ENCODE measurements around the gene TOX3. TPM values are rescaled to one million over a fixed set of nuclear protein-coding genes. Genes with fewer than 3 reads are reported as not detected.

TOX3 gene
- total RNA-seq, 8 experiments from 2014 or later, result 0.54 to 23.3 (median 9.3) TPM; not detected in 2

DNA sequence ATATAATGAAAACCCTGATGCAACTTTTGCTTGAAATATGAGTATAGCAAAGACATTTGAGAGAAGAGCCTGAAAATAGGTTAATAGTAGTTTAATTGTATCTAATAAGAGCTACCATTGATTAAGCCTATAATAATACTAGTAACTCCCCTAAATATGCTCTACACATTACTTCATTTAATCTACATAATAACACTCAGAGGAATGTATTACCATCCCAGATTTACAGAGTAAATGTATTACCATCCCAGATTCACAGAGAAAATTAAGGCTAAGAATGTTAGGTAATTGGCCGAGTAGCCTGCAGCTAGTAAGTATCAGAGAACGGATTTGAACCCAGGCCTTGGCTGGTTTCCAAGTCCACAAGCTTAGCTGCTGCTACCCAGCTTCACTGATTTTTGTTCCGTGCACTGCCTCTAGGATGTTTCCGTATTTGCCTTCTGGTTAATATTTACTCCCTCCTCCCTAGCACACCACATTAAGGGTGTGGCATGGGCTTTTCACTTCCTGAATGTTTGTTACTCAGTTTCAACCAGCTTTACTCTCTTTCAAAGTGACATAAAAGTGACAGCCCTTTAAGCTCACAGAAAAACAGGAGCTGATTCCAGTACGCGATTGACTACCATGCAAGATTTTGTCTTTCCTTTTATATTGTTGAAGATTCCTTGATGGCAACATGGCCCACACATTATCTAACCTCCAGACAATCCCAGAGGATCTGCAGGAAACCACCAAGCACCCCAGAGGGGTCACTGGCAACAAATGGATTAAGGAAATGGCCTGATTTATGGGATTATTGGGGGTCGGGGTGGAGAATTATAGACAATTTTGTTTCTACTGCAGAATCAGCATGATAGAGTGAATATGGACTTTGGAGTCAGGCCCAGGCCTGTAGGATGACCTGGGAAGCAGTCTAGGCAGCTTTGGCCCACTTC is 26.7 kb upstream of the TOX3 start:
- H3K27ac ChIP-seq, result no peak overlapping the region
- in situ Hi-C loops (cut with MboI; ENCODE audit: low pct_unique_long_range_greater_than_20kb in 2 of 9, low sequenced_read_pairs in 9 of 9, unreplicated experiment in 9 of 9), result loop anchor here in 1 of 9 experiments (25.0 kb wide), 1 partner anchor 386 kb away; no protein-coding TSS in a partner anchor
- WGBS, 10 experiments, result 20 to 100% (median 81%) methylated on average over 1 to 6 of the region's 7 CpGs
- ATAC-seq (replicated peaks in 6 of 8), result no peak
- peaks cover 18 to 23% of the 10 kb centered on the region in 2 donors for H3K4me1 ChIP-seq (replicated peaks in 1 of 2)
- H3K4me3 ChIP-seq, result no peak overlapping the region

GRCh38 chr16:52572656-52573055 is 25.7 kb upstream of the TOX3 start:
- Histone ChIP-seq H3K27ac (no peak overlapping the region), H3K4me3 (no peak overlapping the region), H3K4me1 (replicated peaks in 1 of 2) (peaks cover 8 to 17% of the 10 kb centered on the region in 2 donors)
- no peak for ATAC-seq (replicated peaks in 6 of 8)
- in situ Hi-C loops (cut with MboI; ENCODE audit: low pct_unique_long_range_greater_than_20kb in 2 of 9, low sequenced_read_pairs in 9 of 9, unreplicated experiment in 9 of 9), result loop anchor here in 1 of 9 experiments (25.0 kb wide), 1 partner anchor 385 kb away; no protein-coding TSS in a partner anchor
- WGBS, 10 experiments, result 0 to 100% (median 100%) methylated on average over 1 of the region's 1 CpG; no CpG with 5 or more reads in 3 of the 10 experiments

DNA sequence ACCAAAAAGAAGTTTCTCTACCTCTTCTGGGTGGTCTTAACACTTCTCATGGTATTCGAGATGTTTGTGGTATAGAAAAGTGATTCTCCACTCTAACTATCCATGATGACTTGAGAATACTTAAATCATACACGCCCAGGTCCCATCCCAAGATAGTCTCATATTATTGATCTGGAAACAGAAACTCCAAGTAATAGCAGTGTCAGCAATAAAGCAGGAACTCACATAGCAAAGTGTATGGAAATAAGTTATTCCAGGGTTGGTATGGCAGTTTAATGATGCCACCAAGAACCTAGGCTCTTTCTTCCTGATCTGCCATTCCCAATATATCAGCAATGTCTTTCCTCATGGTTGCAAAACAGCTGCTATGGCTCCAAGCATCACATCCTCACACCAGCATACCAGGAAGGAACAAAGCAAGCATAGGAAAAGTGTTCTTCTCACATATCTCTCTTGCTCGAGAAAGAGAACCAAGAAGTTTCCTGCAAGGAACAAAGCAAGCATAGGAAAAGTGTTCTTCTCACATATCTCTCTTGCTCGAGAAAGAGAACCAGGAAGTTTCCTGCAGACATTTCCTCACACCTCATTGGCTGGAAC is 23.6 kb upstream of the TOX3 start:
- no peak overlapping the region for H3K27ac ChIP-seq
- H3K4me3 ChIP-seq, result no peak overlapping the region
- 0 to 93% (median 87%) methylated on average over 1 to 4 of the region's 4 CpGs for WGBS, 10 experiments
- in situ Hi-C loops (cut with MboI; ENCODE audit: low pct_unique_long_range_greater_than_20kb in 2 of 9, low sequenced_read_pairs in 9 of 9, unreplicated experiment in 9 of 9), result loop anchor here in 1 of 9 experiments (25.0 kb wide), 1 partner anchor 383 kb away; no protein-coding TSS in a partner anchor
- no peak for ATAC-seq (replicated peaks in 6 of 8)
- H3K4me1 ChIP-seq (replicated peaks in 1 of 2), result peaks cover 0 to 17% of the 10 kb centered on the region in 2 donors

DNA sequence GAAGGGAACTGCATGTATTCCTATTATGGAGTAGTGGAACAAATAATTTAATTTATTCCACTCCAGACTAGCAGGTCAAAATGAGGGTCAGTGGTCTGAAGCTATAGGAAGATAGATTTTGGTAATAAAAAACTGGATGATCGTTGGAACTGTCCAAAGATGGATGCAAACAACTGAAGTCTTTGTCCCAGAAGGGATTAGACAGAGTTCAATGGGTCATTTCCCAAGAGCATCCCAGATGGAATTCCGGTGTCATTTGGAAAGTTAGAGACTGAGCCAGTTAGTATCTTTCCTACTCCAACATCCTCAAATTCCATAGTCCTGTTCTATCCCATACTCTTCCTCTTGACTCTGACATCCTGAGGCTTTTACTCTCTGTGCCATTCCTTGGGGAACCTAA is 22.8 kb upstream of the TOX3 start:
- Histone ChIP-seq H3K27ac (no peak overlapping the region), H3K4me3 (no peak overlapping the region), H3K4me1 (replicated peaks in 1 of 2) (peaks cover 0 to 17% of the 10 kb centered on the region in 2 donors)
- in situ Hi-C loops (cut with MboI; ENCODE audit: low pct_unique_long_range_greater_than_20kb in 2 of 9, low sequenced_read_pairs in 9 of 9, unreplicated experiment in 9 of 9), result loop anchor here in 1 of 9 experiments (25.0 kb wide), 1 partner anchor 382 kb away; no protein-coding TSS in a partner anchor
- no peak for ATAC-seq (replicated peaks in 6 of 8)
- WGBS, 10 experiments, result 0 to 80% (median 33%) methylated on average over 1 to 2 of the region's 2 CpGs; no CpG with 5 or more reads in 3 of the 10 experiments

GRCh38 chr16:52568983-52569690 is 22.2 kb upstream of the TOX3 start:
- H3K4me1 ChIP-seq (replicated peaks in 1 of 2), result peaks cover 0 to 17% of the 10 kb centered on the region in 2 donors
- peak overlapping the region in 1 of 2 donors; percentile 13 for H3K27ac ChIP-seq
- no peak overlapping the region for H3K4me3 ChIP-seq
- WGBS, 10 experiments, result 4 to 88% (median 55%) methylated on average over 1 to 3 of the region's 3 CpGs; no CpG with 5 or more reads in 2 of the 10 experiments
- in situ Hi-C loops (cut with MboI; ENCODE audit: low pct_unique_long_range_greater_than_20kb in 2 of 9, low sequenced_read_pairs in 9 of 9, unreplicated experiment in 9 of 9), result loop anchor here in 1 of 9 experiments (25.0 kb wide), 1 partner anchor 382 kb away; no protein-coding TSS in a partner anchor
- ATAC-seq (replicated peaks in 6 of 8), result peak in 4 of 8 experiments; percentile 33 to 58 (median 48)

GRCh38 chr16:52568495-52568894 is 21.6 kb upstream of the TOX3 start:
- no peak for ATAC-seq (replicated peaks in 6 of 8)
- Histone ChIP-seq H3K4me3 (no peak overlapping the region), H3K27ac (no peak overlapping the region), H3K4me1 (replicated peaks in 1 of 2) (peaks cover 0 to 17% of the 10 kb centered on the region in 2 donors)
- in situ Hi-C loops (cut with MboI; ENCODE audit: low pct_unique_long_range_greater_than_20kb in 2 of 9, low sequenced_read_pairs in 9 of 9, unreplicated experiment in 9 of 9), result loop anchor here in 1 of 9 experiments (25.0 kb wide), 1 partner anchor 381 kb away; no protein-coding TSS in a partner anchor
- 0 to 100% (median 42%) methylated on average over 1 of the region's 1 CpG; no CpG with 5 or more reads in 4 of the 10 experiments for WGBS, 10 experiments

DNA sequence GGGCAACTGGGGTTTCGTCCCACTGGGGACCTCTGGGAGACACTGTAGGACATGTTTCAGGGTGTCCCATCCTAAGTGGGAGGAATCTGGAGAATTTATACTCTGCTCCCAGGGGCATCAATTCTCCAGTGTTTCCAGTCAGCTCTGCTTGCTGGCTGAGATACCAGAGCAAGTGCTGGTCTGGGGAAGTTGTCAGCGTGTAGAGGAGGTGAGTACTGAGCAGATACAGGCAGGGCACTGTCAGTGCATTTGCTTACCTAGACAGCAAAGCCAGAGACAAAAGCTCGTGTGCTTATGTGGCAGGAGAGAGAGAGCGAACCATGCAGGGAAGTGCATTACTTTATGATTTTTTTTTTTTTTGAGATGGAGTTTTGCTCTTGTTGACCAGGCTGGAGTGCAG is 20.2 kb upstream of the TOX3 start:
- H3K4me1 ChIP-seq (replicated peaks in 1 of 2), result peaks cover 0 to 17% of the 10 kb centered on the region in 2 donors
- WGBS, 10 experiments, result 0 to 100% (median 92%) methylated on average over 1 to 4 of the region's 4 CpGs; no CpG with 5 or more reads in 5 of the 10 experiments
- no peak overlapping the region for H3K4me3 ChIP-seq
- no peak for ATAC-seq (replicated peaks in 6 of 8)
- no peak overlapping the region for H3K27ac ChIP-seq
- in situ Hi-C loops (cut with MboI; ENCODE audit: low pct_unique_long_range_greater_than_20kb in 2 of 9, low sequenced_read_pairs in 9 of 9, unreplicated experiment in 9 of 9), result loop anchor here in 1 of 9 experiments (25.0 kb wide), 1 partner anchor 380 kb away; no protein-coding TSS in a partner anchor

GRCh38 chr16:52563767-52564611 is 17.0 kb upstream of the TOX3 start:
- no peak overlapping the region for H3K27ac ChIP-seq
- no peak for ATAC-seq (replicated peaks in 6 of 8)

GRCh38 chr16:52562770-52563169 is 15.8 kb upstream of the TOX3 start:
- in situ Hi-C loops (cut with MboI; ENCODE audit: low pct_unique_long_range_greater_than_20kb in 2 of 9, low sequenced_read_pairs in 9 of 9, unreplicated experiment in 9 of 9), result loop anchor here in 1 of 9 experiments (25.0 kb wide), 1 partner anchor 375 kb away; no protein-coding TSS in a partner anchor
- ATAC-seq (replicated peaks in 6 of 8), result no peak
- WGBS, 10 experiments, result 9 to 100% (median 90%) methylated on average over 2 to 5 of the region's 5 CpGs
- Histone ChIP-seq H3K4me3 (no peak overlapping the region), H3K4me1 (replicated peaks in 1 of 2) (no peaks in the 10 kb centered on the region), H3K27ac (no peak overlapping the region)

More at GRCh38 chr16:52563767-52564611, 17.0 kb upstream of the TOX3 start:
- H3K4me3 ChIP-seq, result no peak overlapping the region
- H3K4me1 ChIP-seq (replicated peaks in 1 of 2), result peaks cover 0 to 6% of the 10 kb centered on the region in 2 donors
- WGBS, 10 experiments, result 22 to 100% (median 86%) methylated on average over 1 of the region's 3 CpGs; no CpG with 5 or more reads in 5 of the 10 experiments
- in situ Hi-C loops (cut with MboI; ENCODE audit: low pct_unique_long_range_greater_than_20kb in 2 of 9, low sequenced_read_pairs in 9 of 9, unreplicated experiment in 9 of 9), result loop anchor here in 1 of 9 experiments (25.0 kb wide), 1 partner anchor 377 kb away; no protein-coding TSS in a partner anchor

DNA sequence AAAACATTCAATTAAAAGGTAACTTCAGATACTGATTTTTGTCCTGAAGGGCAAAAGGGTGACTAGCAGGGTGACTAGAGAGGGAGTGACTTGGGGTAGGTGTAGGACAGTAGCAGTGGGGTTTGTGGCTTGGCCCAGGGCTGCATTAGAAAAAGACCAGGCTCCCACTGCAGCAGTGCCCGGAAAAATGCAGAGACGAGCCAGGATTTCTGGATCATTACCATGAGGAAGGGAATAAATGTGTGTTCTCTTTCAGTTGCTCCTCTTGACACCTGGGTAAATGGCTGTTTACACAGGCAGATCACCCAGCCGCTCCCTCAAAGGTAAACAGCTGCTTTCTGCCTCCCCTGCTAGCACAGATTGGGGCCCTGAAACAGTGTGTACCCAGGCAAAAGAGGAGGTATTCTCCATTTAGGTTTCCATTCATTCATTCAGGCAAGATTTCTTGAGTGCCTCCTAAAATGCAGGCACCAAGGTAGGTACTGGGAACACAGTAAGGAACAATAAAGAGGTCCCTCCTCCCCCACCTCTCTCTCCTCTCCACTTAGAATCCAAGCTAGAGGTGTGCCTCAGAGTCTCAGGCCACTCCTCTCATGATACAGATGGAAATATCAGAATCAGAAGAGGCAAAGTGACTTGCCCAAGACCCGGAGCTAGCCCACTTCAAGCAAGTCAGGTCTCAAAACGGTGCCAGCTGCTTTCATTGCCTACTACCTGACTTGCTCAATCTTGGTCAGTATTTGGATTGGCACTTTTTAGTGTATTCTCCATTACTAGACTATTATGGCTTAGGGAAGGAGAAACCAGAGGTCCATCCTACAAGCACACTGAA is 15.2 kb upstream of the TOX3 start:
- peak in 1 of 8 experiments; percentile 47 for ATAC-seq (replicated peaks in 6 of 8)
- WGBS, 10 experiments, result 0 to 88% (median 18%) methylated on average over 1 to 5 of the region's 5 CpGs; no CpG with 5 or more reads in 4 of the 10 experiments
- in situ Hi-C loops (cut with MboI; ENCODE audit: low pct_unique_long_range_greater_than_20kb in 2 of 9, low sequenced_read_pairs in 9 of 9, unreplicated experiment in 9 of 9), result loop anchor here in 1 of 9 experiments (25.0 kb wide), 1 partner anchor 375 kb away; no protein-coding TSS in a partner anchor

DNA sequence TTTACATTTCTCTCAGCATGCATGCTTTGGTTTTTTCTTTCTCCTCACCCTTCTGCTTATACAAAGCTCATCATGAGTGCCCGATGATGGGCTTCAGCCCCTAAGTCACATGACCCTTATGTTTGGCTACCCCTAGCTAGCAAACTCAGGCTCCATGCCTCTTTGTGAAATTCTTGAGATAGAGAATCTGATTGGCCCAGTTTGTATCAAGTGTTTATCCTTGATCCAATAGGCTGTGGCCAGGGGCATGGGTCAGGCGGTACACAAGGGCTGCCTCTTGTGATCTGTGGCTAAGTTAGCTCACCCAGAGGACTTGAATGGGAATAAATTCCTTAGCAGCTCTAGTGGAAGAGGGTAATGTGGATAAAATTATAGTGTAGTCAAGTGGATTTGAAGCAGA is 11.5 kb upstream of the TOX3 start:
- ATAC-seq (replicated peaks in 6 of 8), result no peak
- 80 to 100% (median 89%) methylated on average over 1 to 2 of the region's 2 CpGs; no CpG with 5 or more reads in 5 of the 10 experiments for WGBS, 10 experiments
- Histone ChIP-seq H3K4me1 (replicated peaks in 1 of 2) (peaks cover 0 to 6% of the 10 kb centered on the region in 2 donors), H3K27ac (no peak overlapping the region), H3K4me3 (no peak overlapping the region)
- in situ Hi-C loops (cut with MboI; ENCODE audit: low pct_unique_long_range_greater_than_20kb in 2 of 9, low sequenced_read_pairs in 9 of 9, unreplicated experiment in 9 of 9), result loop anchor here in 1 of 9 experiments (25.0 kb wide), 1 partner anchor 371 kb away; no protein-coding TSS in a partner anchor

More for the DNA sequence above, 15.2 kb upstream of the TOX3 start:
- H3K4me1 ChIP-seq (replicated peaks in 1 of 2), result no peaks in the 10 kb centered on the region
- H3K4me3 ChIP-seq, result no peak overlapping the region
- H3K27ac ChIP-seq, result no peak overlapping the region

Measured in motor neuron (in vitro differentiated cells).